Astrocyte of the spinal cord (primary cell): ENCODE measurements around the gene OXSR1.

Experiments
- DNase-seq: peaks from one replicate; pipeline ENCODE4 v3.0.0; 2011; ENCODE audit warnings: low read depth, low spot score
- H3K4me3 ChIP-seq: 2 replicates; pipeline ENCODE4 v1.5.1; 2011; ENCODE audit warnings: low read depth, mild to moderate bottlenecking, low read length, moderate library complexity
- in situ Hi-C: cut with HindIII; loops from 2 replicates; pipeline ENCODE4 v1.10.0; 2017; ENCODE audit warnings: low sequenced_read_pairs
- TF ChIP-seq, protein P1 (sequence below): IDR thresholded peaks from 2 replicates; pipeline ENCODE4 v1.5.1; 2012; ENCODE audit warnings: low read depth, mild to moderate bottlenecking, low read length, inconsistent platforms

OXSR1 gene

DNA sequence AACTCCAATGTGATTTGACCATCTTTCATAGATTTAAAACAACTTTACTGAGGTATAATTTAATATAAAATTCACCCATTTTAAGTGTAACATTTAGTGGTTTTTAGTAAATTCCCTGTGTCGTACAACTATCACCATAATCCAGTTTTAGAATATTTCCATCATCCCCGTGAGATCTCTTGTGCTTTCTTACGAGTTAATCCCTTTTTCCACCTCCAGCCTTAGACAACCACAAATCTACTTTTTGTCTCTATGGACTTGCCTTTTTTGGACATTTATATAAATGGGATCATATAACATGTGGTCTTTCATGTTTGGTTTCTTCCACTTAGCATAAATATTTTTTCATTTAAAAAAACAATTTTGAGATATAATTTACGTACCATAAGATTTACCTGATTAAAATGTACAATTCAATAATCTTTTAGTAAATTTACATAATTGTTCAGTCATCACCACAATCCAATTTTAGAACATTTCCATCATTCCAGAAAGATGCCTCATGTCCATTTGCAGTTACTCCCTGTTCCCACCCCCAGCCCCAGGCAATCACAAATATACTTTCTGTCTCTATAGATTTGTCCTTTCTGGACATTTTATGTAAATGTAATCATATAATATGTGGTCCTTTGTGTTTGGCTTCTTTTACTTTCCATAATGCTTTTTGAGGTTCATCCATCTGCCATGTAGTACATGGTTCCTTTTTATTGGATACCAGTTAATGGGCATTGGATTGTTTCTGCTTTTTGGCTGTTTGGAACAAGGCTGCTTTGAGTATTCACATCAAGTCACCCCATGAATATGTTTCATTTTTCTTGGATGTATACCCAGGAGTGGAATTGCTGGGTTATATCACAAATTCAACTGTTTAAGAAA is 3.1 kb downstream of the OXSR1 start:
- H3K4me3 ChIP-seq = peak overlapping the region; percentile 8
- in situ Hi-C loops = no loop called here
- DNase-seq = peak; percentile 75
- TF ChIP-seq, protein P1, sequence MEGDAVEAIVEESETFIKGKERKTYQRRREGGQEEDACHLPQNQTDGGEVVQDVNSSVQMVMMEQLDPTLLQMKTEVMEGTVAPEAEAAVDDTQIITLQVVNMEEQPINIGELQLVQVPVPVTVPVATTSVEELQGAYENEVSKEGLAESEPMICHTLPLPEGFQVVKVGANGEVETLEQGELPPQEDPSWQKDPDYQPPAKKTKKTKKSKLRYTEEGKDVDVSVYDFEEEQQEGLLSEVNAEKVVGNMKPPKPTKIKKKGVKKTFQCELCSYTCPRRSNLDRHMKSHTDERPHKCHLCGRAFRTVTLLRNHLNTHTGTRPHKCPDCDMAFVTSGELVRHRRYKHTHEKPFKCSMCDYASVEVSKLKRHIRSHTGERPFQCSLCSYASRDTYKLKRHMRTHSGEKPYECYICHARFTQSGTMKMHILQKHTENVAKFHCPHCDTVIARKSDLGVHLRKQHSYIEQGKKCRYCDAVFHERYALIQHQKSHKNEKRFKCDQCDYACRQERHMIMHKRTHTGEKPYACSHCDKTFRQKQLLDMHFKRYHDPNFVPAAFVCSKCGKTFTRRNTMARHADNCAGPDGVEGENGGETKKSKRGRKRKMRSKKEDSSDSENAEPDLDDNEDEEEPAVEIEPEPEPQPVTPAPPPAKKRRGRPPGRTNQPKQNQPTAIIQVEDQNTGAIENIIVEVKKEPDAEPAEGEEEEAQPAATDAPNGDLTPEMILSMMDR = no peak

DNA sequence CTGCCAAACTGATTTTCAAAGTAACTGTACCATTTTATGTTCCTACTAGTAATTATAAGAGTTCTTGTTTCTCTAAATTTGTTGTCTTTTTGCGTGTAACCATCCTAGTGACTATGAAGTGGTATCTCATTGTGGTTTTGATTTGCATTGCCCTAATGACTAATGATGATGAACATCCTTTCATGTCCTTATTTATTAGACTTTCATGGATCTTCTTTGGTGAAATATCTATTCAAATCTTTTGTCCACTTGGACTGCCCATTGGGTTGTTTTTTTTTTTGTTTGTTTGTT is 3.6 kb downstream of the OXSR1 start:
- DNase-seq = no peak
- H3K4me3 ChIP-seq = peak overlapping the region; percentile 8
- in situ Hi-C loops = no loop called here
- TF ChIP-seq, protein P1 = no peak

- TF ChIP-seq, protein P1 = no peak
- H3K4me3 ChIP-seq = no peak overlapping the region
- no peak for DNase-seq
- in situ Hi-C loops = no loop called here
Measured at GRCh38 chr3:38170722-38171121, 5.4 kb downstream of the OXSR1 start.

DNA sequence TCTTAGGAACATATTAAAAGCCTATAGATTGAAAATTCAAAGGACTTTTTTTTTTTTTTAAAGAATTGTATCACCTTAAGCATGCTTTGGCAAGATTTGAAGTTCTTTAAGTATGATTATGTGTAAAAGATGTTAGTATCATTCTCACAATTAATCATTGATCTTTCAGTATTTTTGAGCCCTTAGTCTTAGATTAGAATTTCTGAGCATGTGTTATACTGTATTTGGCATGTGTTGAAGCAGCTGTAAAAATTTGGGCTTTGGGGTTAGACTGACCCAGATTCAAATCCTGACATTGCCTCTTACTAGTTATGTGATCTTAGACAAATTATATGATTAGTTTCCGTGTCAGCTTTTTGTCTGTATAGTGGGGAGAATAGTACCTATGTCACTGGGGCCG is 6.3 kb downstream of the OXSR1 start:
- H3K4me3 ChIP-seq = no peak overlapping the region
- TF ChIP-seq, protein P1 = no peak
- in situ Hi-C loops = no loop called here
- no peak for DNase-seq

- TF ChIP-seq, protein P1 = no peak
- no peak for DNase-seq
- in situ Hi-C loops = no loop called here
- H3K4me3 ChIP-seq = no peak overlapping the region
Measured at GRCh38 chr3:38173834-38174418, 8.6 kb downstream of the OXSR1 start.

GRCh38 chr3:38177181-38177580 is 11.8 kb downstream of the OXSR1 start:
- TF ChIP-seq, protein P1 = no peak
- no peak overlapping the region for H3K4me3 ChIP-seq
- in situ Hi-C loops = no loop called here
- no peak for DNase-seq
